Calu3 (cell line): ENCODE measurements around the gene IGF2. TPM values are rescaled to one million over a fixed set of nuclear protein-coding genes. Genes with fewer than 3 reads are reported as not detected.

Experiments
- BruUV-seq: library from RNA; stranded (reverse); fragments of 400-500 nt; replicated peaks from 2 replicates; lab custom pipeline; 2021; lab: Mats Ljungman, UMichigan
- CTCF ChIA-PET: fragments of 300-600 bp; sonication (Branson Sonifier 250); formaldehyde crosslinking; loops from one replicate; lab custom pipeline; 2022; ENCODE audit warnings: antibody characterized with exemption; lab: Charles Lee
- DNase-seq: peaks from one replicate; pipeline ENCODE4 v3.0.0; 2022
- H3K27ac Mint-ChIP-seq: one replicate; pipeline ENCODE4 v1.8.0; 2022; ENCODE audit warnings: mixed read lengths; ENCODE audit not compliant: unreplicated experiment
- H3K27me3 Mint-ChIP-seq: one replicate; pipeline ENCODE4 v1.8.0; 2022; ENCODE audit warnings: mixed read lengths; ENCODE audit not compliant: unreplicated experiment
- H3K36me3 Mint-ChIP-seq: one replicate; pipeline ENCODE4 v1.8.0; 2022; ENCODE audit warnings: mild to moderate bottlenecking, moderate library complexity, mixed read lengths; ENCODE audit not compliant: insufficient read depth, unreplicated experiment
- H3K4me1 Mint-ChIP-seq: one replicate; pipeline ENCODE4 v1.8.0; 2022; ENCODE audit warnings: mild to moderate bottlenecking, low read depth, mixed read lengths; ENCODE audit not compliant: unreplicated experiment
- H3K4me3 Mint-ChIP-seq: one replicate; pipeline ENCODE4 v1.8.0; 2022; ENCODE audit warnings: mild to moderate bottlenecking, low read depth, moderate library complexity, mixed read lengths; ENCODE audit not compliant: unreplicated experiment
- H3K9me3 Mint-ChIP-seq: one replicate; pipeline ENCODE4 v1.8.0; 2022; ENCODE audit warnings: low read depth, mixed read lengths; ENCODE audit not compliant: unreplicated experiment
- intact Hi-C: fragments of 100-400 bp; cut with micrococcal nuclease; formaldehyde crosslinking; loops from one replicate; pipeline ENCODE4 v1.10.0; 2022; ENCODE audit not compliant: unreplicated experiment
- total RNA-seq: library from RNA; stranded (reverse); gene quantifications from 2 replicates; pipeline ENCODE4 v1.2.3, GENCODE V29; 2022
- TF ChIP-seq, protein P1 (sequence below): fragments of 200-600 bp; IDR thresholded peaks from one replicate; pipeline ENCODE4 v1.8.0; 2022; ENCODE audit warnings: antibody characterized with exemption; ENCODE audit not compliant: unreplicated experiment

Gene IGF2
- total RNA-seq, 1 experiment from 2014 or later: 0.45 TPM

DNA sequence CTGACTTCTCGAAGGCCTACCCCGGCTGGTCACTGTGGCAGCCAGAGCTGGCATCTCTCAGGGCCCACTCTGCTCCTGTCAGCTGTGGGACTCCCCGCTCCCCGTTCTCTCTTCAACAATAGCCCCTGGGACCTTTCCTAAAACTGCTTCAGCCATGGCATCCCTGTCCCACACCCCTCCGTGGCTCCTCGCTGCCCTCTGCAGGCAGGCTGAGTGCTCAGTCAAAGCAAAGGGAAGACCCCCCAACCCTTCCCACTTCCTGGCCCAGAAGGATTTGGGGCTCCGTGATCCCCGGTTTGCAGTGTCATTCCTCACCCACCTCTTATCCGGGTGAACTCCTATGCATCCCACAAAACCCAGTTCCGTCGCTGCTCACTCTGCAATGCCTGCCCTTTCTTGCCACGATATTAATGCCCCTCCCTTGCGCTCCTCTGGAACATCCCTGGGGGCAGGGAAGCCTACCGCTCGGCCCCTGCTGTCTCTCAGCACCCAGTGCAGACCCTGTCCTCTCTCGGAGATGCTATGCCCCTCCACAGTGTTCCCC lies 34.0 kb upstream of the IGF2 start:
- DNase-seq: peak; percentile 50
- TF ChIP-seq, protein P1, sequence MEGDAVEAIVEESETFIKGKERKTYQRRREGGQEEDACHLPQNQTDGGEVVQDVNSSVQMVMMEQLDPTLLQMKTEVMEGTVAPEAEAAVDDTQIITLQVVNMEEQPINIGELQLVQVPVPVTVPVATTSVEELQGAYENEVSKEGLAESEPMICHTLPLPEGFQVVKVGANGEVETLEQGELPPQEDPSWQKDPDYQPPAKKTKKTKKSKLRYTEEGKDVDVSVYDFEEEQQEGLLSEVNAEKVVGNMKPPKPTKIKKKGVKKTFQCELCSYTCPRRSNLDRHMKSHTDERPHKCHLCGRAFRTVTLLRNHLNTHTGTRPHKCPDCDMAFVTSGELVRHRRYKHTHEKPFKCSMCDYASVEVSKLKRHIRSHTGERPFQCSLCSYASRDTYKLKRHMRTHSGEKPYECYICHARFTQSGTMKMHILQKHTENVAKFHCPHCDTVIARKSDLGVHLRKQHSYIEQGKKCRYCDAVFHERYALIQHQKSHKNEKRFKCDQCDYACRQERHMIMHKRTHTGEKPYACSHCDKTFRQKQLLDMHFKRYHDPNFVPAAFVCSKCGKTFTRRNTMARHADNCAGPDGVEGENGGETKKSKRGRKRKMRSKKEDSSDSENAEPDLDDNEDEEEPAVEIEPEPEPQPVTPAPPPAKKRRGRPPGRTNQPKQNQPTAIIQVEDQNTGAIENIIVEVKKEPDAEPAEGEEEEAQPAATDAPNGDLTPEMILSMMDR: peak; percentile 25
- Mint-ChIP-seq H3K36me3 (peaks cover 9% of the 10 kb centered on the region), H3K9me3 (no peaks in the 10 kb centered on the region), H3K27ac (no peak overlapping the region), H3K4me3 (no peak overlapping the region), H3K4me1 (peaks cover 5% of the 10 kb centered on the region), H3K27me3 (peaks cover 30% of the 10 kb centered on the region)
- intact Hi-C loops: no loop called here
- no TSS peak for BruUV-seq
- CTCF ChIA-PET: interaction anchor here (1.3 kb wide), 1 partner anchor 22 kb away, joined by 4 read pairs; no protein-coding TSS in a partner anchor

- Mint-ChIP-seq H3K27ac (no peak overlapping the region), H3K4me3 (no peak overlapping the region), H3K9me3 (no peaks in the 10 kb centered on the region), H3K4me1 (peaks cover 9% of the 10 kb centered on the region), H3K36me3 (peaks cover 11% of the 10 kb centered on the region), H3K27me3 (peaks cover 30% of the 10 kb centered on the region)
- CTCF ChIA-PET: no interaction called here
- BruUV-seq: no TSS peak
- DNase-seq: no peak
- intact Hi-C loops: no loop called here
- TF ChIP-seq, protein P1: no peak
Observed at GRCh38 chr11:2172676-2173075, 33.5 kb upstream of the IGF2 start.

- intact Hi-C loops: no loop called here
- Mint-ChIP-seq H3K36me3 (peaks cover 11% of the 10 kb centered on the region), H3K4me1 (peaks cover 9% of the 10 kb centered on the region), H3K4me3 (no peak within 1 kb of the TSS), H3K9me3 (no peaks in the 10 kb centered on the region), H3K27me3 (peaks cover 30% of the 10 kb centered on the region), H3K27ac (no peak within 1 kb of the TSS)
- CTCF ChIA-PET: interaction anchor here (1.6 kb wide), 1 partner anchor 15 kb away, joined by 4 read pairs; no protein-coding TSS in a partner anchor
- no TSS peak for BruUV-seq
- TF ChIP-seq, protein P1: no peak
- no peak for DNase-seq
Observed at GRCh38 chr11:2171591-2172003, 32.4 kb upstream of the IGF2 start, which contains the start of gene TH. Gene TH (minus strand): TSS chr11:2171815. CDS start chr11:2171786, 29 bp downstream.

DNA sequence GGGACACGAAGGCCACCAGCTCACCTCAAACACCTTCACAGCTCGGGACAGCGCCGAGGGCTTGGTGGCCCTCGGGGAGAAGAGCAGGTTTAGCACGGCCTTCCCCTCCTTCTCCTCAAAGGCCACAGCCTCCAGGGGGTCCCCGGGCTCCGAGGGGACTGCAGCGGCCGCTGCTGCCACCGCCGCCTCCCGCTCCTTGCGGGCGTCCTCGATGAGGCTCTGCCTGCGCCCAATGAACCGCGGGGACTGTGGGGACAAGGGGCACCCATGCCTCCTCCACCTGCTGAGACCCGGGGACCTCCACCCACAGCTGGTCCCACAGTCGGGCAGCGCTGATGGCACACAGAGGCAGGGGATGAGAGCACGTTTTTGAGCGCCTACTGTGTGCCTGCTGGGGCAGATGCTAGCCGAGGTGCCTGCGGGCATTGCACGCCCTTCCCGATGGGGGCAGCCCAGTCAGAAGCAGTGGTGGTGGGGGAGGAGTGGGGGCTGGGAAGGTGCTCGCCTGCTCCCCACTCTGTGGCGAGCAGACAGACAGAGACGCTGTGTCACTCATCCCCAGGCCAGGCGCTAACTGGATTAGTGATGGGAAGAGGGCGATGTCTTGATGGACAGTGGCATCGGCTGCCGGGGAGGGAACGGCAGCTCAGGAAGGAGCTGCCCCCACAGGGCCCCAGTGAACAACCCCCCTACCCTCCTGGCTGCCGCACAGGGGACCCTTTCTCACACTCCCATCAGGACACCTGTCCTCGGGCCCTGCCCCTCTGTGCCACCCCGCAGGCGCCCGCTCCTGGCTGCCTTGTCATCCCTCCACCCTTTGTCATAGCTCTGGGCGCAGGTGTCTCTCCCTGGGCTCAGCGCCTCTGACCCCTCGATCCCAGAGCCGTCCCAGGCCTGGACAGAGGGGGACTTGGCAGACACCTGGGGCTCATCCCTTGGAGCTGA lies 30.7 kb upstream of the IGF2 start:
- H3K4me3 Mint-ChIP-seq: no peak overlapping the region
- intact Hi-C loops: no loop called here
- no TSS peak for BruUV-seq
- CTCF ChIA-PET: interaction anchor here (0.5 kb wide), 1 partner anchor 464 kb away, joined by 3 read pairs; no protein-coding TSS in a partner anchor
- H3K27me3 Mint-ChIP-seq: peaks cover 30% of the 10 kb centered on the region
- H3K36me3 Mint-ChIP-seq: peaks cover 11% of the 10 kb centered on the region
- no peak for DNase-seq
- peaks cover 9% of the 10 kb centered on the region for H3K4me1 Mint-ChIP-seq
- H3K27ac Mint-ChIP-seq: no peak overlapping the region
- H3K9me3 Mint-ChIP-seq: no peaks in the 10 kb centered on the region
- TF ChIP-seq, protein P1: no peak
